Measurements from ENCODE around the gene DYSF.

The DYSF gene

GRCh38 chr2:71694501-71695234, 241.3 kb downstream of the DYSF start:
- TF ChIP-seq REST (IDR thresholded peaks at IDR 0.05; ENCODE audit: insufficient read depth in 1 of 2, low read depth in 2 of 2, low read length in 2 of 2) = no peak
- no peak for TF ChIP-seq TAF1 (IDR thresholded peaks at IDR 0.05; ENCODE audit: borderline replicate concordance, insufficient read depth, low read length)
- no peak for TF ChIP-seq POLR2AphosphoS5 (IDR thresholded peaks at IDR 0.05; ENCODE audit: low read depth, low read length)
- TF ChIP-seq FOXP2 (optimal IDR thresholded peaks at IDR 0.05; ENCODE audit: borderline replicate concordance, extremely low read depth, extremely low read length, insufficient read depth) = no peak
- no peak for TF ChIP-seq SIN3A (IDR thresholded peaks at IDR 0.05; ENCODE audit: borderline replicate concordance, insufficient read depth, low read length)

- TF ChIP-seq FOXP2 (optimal IDR thresholded peaks at IDR 0.05; ENCODE audit: borderline replicate concordance, extremely low read depth, extremely low read length, insufficient read depth) (no peak), POLR2AphosphoS5 (IDR thresholded peaks at IDR 0.05; ENCODE audit: low read depth, low read length) (no peak), SIN3A (IDR thresholded peaks at IDR 0.05; ENCODE audit: borderline replicate concordance, insufficient read depth, low read length) (no peak), REST (IDR thresholded peaks at IDR 0.05; ENCODE audit: insufficient read depth in 1 of 2, low read depth in 2 of 2, low read length in 2 of 2) (no peak), TAF1 (IDR thresholded peaks at IDR 0.05; ENCODE audit: borderline replicate concordance, insufficient read depth, low read length) (no peak)
These were observed 242.1 kb downstream of the DYSF start for GRCh38 chr2:71695235-71696120.

- TF ChIP-seq POLR2AphosphoS5 (IDR thresholded peaks at IDR 0.05; ENCODE audit: low read depth, low read length) (no peak), REST (IDR thresholded peaks at IDR 0.05; ENCODE audit: insufficient read depth in 1 of 2, low read depth in 2 of 2, low read length in 2 of 2) (no peak), FOXP2 (optimal IDR thresholded peaks at IDR 0.05; ENCODE audit: borderline replicate concordance, extremely low read depth, extremely low read length, insufficient read depth) (no peak), SIN3A (IDR thresholded peaks at IDR 0.05; ENCODE audit: borderline replicate concordance, insufficient read depth, low read length) (no peak), TAF1 (IDR thresholded peaks at IDR 0.05; ENCODE audit: borderline replicate concordance, insufficient read depth, low read length) (no peak)
These were observed 243.0 kb downstream of the DYSF start for GRCh38 chr2:71696381-71696780.

GRCh38 chr2:71697106-71698004, 244.0 kb downstream of the DYSF start:
- TF ChIP-seq FOXP2 (optimal IDR thresholded peaks at IDR 0.05; ENCODE audit: borderline replicate concordance, extremely low read depth, extremely low read length, insufficient read depth) (no peak), SIN3A (IDR thresholded peaks at IDR 0.05; ENCODE audit: borderline replicate concordance, insufficient read depth, low read length) (no peak), REST (IDR thresholded peaks at IDR 0.05; ENCODE audit: insufficient read depth in 1 of 2, low read depth in 2 of 2, low read length in 2 of 2) (no peak), TAF1 (IDR thresholded peaks at IDR 0.05; ENCODE audit: borderline replicate concordance, insufficient read depth, low read length) (no peak), POLR2AphosphoS5 (IDR thresholded peaks at IDR 0.05; ENCODE audit: low read depth, low read length) (no peak)

Measured in PFSK-1 (cell line).